HG02870 (cell line): ENCODE results near the gene BLZF1.
"Not testable (repeated sequence)": the region's sequence is repeated elsewhere in the genome, so short reads cannot be mapped to it uniquely, and the experiment has no call there.

Experiments
- ATAC-seq: cut with Tn5 transposase; IDR thresholded peaks from one replicate; pipeline ENCODE4 v1.9.1; 2021; ENCODE audit warnings: mild to moderate bottlenecking, moderate library complexity; ENCODE audit not compliant: unreplicated experiment

BLZF1 gene, protein sequence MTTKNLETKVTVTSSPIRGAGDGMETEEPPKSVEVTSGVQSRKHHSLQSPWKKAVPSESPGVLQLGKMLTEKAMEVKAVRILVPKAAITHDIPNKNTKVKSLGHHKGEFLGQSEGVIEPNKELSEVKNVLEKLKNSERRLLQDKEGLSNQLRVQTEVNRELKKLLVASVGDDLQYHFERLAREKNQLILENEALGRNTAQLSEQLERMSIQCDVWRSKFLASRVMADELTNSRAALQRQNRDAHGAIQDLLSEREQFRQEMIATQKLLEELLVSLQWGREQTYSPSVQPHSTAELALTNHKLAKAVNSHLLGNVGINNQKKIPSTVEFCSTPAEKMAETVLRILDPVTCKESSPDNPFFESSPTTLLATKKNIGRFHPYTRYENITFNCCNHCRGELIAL

DNA sequence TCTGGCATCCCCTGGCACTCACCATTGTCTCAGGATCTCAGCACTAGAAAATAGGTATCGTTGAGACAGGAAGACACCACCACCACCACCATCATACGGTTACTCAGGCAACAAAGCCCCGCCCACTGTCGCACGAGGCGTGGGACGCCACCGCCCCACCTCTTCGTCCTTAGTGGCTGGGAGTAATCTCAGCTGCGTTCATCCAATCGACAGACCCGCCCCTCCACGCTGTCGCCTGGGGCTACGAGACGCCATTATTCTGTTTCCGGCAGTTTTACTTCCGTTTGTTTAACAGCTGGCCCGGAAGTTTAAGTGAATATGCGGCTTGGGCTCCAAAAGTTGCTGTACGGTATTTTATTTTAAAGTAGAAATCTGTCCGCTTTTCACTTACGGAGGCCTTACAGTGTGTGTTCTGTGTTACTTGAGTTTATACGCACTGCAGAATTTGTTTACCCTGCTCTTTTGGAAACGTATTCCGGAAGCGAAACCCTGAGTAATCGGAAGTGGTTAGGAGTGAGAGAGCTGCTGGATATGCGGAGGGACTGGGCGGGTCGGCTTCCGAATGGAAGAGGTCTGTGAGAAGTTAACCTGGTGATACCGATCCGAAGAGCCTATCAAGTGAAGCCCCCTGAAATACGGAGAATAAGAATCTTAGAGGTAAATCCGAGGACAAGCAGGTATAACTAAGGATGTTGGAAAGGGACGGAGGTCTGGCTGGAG, at the start of gene BLZF1, which contains the start of gene NME7:
Gene BLZF1, plus strand, starts transcription at position 510 of the 720 bp plus-strand sequence. CDS start 1,328 bp downstream, outside the sequence.
Gene NME7, minus strand, starts transcription at position 112 of the 720 bp plus-strand sequence. Its CDS starts 87 bp downstream, at position 25.
- ATAC-seq: peak; percentile 96

DNA sequence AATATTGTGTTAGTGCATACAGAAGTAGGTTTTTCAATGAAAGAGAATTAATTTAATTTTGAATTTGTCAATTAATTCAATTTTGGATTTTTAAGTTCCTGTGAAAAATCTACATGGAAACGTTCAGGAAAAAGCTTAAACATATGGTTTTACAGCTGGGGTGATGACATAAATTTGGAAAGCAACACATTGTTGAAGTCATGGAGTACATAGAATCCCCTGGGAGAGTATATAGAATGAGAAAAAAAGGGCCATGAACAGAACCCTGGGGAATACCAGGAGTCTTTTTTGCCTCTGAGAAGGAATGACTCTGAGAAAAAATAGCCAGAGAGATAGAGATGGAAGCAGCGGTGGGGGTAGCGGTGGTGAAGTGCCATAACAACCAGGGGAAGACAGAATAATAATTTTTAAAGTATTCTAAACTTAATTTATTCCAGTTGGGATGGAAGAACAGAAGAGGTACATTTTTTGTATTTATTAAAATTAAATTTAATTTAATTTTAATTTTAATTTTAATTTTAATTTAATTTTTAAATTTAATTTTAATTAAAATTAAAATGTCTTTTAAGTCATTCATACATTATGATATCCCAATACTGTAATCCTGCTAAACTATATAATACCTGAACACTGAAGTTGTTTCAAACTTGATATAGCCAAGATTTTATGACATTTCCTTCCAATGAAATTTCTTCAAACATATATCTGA, 49.3 kb upstream of the BLZF1 start:
- no peak for ATAC-seq

DNA sequence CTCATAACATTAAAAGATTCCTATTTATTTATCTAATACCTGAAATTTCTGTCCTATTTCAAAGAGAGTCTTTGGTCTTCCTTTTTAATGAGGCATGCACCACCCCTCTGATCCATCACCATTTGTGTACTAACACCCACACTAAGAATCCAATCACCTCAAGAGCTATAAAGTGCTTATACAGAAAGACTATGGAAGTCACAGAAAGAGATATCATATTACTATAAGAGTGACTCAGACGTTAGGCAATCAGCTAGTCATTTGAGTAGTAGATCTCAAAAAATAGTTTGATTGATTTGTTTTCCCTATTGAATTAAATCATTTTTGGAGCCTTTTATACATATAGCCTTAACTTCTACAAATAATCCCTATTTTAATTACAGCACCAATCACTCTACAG, 46.5 kb upstream of the BLZF1 start:
- ATAC-seq: no peak

DNA sequence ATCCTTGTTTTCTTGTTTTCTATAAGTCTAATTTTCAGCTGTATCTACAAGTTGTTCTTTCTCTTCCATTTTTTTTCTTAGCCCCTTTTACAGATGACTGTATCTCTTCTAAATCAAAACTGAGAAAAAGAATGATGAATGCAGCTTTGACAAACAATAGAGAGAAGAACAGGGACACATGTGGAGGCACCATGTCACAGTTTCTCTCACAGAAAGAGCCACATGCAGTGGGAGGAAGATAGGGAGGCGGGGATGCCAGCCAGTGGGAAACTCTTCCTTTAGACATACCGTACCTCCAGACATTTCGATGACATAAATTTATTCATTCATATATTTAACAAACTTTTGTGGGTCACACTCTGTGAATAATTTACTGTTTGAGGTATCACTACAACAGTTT, 45.9 kb upstream of the BLZF1 start:
- ATAC-seq: no peak

DNA sequence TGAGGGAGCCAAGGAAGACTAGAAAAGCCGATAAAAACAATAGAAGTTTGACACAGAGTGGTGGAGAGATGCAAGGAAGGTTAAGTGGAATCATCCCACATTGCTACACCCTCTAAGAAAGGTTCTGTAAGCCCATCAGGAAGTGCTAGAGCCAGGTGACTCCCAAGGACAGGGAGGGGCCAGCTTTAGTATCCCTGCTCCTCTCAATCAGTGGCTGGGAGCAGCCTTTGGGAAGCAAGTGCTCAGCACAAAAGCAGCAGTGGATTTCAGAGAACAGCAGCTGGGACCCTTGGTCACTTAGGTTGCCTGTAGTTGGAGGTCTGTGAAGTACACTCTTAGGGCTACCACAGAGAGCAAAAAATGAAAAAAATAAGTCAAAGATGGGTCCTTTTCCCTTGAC, 42.9 kb upstream of the BLZF1 start:
- ATAC-seq: no peak

DNA sequence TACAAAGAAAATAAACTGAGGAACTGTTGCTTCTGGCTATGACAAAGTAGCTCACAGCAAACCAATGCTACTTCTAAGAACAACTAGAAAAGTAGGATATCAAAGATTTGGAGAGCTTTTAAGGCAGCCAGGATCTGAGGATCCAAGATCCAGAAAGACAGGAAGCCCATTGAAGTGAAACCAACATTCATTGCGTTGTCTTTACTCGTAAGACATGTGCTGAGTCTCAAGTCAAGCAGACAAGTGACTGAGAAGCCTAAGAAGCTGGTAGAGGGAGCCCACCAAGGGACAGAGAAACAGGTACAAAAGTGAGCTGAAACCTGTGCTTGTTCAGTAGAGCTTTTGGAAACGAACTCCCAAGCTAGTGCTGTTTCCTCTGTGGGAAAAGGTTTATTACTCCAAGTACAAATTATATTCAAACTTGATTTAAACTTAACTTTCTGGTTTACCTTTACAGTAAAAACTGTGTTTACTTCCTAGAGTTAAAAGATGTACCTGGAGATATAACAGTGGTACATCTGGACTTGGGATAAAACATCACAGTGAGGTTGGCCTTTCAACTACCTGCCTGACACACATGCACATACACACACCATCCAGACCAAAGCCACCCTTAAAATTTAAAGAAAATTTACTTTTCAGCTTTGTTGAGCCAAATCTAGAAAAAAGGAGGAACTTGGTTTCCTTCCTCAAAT, 41.6 kb upstream of the BLZF1 start:
- peak; percentile 21 for ATAC-seq

DNA sequence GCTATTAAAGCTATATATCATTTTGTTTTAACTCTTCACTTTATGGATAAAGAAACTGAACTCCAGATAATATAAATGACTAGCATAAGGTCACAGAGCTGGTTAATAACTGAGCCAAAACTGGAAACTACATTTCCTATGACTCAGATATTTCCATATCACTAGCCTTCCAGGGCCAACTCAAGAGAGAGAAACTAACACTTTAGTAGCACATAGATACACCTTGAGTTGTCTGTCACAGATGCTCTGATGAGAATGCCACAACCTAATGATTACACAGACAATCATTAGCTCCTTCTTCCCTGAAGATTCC, 41.1 kb upstream of the BLZF1 start:
- ATAC-seq: peak; percentile 82

DNA sequence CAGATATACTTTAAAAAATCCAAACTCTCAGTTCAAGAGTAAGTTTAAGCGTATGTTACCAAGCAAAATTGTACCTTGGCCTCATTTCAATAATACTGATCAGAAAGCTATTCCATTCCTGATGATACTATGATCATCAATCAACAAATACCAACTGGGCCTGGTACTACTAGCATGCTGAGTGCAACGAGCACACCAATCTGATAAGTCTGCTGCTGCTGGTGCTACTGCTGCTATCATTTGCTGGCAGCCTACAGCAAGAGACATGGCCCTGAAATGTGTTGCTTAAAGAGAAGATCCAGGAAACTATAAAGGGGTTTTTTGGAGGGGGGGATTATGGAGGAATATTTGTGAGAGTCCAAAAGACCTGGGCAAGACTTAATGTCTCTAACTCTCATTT, 40.1 kb upstream of the BLZF1 start:
- no peak for ATAC-seq

DNA sequence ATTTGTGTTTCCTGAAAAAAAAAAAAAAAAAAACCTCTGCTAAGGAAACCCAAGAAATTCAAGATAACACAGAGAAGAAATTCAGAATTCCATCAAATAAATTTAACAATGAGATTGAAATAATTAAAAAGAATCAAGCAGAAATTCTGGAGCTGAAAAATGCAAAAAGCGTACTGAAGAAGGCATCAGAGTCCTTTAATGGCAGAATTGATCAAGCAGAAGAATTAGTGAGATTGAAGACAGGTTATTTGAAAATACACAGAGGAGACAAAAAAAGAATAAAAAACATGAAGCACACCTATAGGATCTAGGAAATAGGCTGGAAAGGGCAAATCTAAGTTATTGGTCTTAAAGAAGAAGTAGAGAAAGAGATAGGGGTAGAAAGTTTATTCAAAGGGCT, 38.6 kb upstream of the BLZF1 start:
- no peak for ATAC-seq

DNA sequence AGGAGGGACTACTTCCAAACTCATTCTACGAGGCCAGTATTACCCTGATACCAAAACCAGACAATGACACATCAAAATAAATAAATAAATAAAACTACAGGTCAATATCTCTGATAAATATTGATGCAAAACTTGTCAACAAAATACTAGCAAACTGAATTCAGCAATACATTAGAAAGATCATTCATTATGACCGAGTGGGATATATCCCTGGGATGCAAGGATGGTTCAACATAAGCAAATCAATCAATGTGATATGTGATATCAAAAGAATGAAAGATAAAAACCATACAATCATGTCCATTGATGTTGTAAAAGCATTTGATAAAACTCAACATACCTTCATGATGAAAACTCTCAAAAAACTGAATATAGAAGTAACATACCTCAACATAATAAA, 37.1 kb upstream of the BLZF1 start:
- ATAC-seq: no peak

DNA sequence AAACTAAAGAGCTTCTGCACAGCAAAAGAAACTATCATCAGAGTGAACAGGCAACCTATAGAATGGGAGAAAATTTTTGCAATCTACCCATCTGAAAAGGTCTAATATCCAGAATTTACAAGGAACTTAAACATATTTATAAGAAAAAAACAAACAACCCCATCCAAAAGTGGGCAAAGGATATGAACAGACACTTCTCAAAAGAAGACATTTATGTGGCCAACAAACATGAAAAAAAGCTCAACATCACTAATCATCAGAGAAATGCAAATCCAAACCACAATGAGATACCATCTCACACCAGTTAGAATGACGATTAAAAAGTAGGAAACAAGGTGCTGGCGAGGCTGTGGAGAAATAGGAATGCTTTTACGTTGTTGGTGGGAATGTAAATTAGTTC, 33.3 kb upstream of the BLZF1 start:
- ATAC-seq: not testable (repeated sequence)

DNA sequence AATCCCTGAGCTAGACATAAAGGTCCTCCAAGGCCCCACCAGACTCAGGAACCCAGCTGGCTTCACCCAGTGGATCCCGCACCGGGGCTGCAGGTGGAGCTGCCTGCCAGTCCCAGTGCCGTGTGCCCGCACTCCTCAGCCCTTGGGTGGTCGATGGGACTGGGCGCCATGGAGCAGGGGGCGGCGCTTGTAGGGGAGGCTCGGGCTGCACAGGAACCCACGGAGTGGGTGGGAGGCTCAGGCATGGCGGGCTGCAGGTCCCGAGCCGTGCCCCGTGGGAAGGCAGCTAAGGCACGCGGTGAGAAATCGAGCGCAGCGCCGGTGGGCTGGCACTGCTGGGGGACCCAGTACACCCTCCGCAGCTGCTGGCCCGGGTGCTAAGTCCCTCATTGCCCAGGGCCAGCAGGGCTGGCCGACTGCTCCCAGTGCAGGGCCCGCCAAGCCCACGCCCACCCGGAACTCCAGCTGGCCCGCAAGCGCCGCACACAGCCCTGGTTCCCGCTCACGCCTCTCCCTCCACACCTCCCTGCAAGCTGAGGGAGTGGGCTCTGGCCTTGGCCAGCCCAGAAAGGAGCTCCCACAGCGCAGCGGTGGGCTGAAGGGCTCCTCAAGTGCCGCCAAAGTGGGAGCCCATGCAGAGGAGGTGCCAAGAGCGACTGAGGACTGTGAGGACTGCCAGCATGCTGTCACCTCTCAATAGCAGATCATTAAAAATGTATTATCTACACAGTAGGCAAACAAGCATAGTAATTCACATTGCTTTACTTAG, 30.9 kb upstream of the BLZF1 start:
- ATAC-seq: not testable (repeated sequence)

DNA sequence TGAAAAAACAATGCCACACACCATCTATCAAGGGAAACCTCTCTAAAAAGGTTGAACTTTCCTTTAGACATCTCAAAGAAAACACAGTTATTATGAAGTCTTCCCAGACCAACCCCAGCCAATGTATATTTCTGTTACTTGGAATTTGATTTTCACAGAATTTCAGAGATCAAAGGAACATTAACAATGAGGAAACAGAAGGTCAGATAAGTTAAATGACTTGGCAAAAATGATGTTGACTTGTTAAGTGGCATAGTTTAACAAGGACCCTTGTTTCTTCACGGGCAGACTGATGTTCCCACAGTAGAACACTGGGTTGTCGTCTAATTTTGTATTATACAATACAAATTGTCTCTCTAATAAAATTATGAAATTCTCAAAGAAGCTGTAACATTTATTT, 29.4 kb upstream of the BLZF1 start:
- no peak for ATAC-seq

DNA sequence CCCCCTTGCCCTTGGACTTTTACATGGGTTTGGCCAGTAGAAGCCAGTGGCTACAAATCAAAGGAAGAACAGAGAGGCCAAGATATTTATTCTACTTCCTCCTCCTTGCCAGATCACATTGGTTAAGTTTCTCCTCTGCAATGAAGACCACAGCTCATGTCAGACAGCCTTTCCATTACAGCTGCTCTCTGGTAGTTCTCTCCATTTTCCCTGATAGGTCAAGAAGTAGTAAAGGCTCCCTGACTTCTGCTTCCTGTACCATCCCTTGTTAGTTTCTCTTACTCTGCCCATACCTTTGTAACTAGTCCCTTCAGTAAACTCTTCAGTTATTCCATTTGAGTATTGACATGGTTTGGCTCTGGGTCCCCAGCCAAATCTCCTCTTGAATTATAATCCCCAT, 28.2 kb upstream of the BLZF1 start:
- ATAC-seq: no peak

DNA sequence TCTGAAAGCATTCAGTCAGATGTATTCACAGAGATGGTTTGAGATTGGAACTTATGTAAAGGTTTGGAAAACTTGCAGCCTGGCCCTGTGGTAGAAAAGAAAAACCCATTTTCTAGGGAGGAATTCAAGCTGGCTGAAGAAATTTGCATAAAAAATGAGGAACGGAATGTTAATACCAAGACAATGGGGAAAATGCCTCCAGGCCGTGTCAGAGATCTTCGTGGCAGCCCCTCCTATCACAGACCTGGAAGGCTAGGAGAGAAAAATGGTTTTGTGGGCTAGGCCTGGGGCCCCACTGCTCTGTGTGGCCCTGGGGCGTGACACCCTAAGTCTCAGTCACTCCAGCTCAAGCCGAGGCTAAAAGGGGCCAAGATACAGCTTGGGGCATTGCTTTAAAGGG, 27.1 kb upstream of the BLZF1 start:
- no peak for ATAC-seq

DNA sequence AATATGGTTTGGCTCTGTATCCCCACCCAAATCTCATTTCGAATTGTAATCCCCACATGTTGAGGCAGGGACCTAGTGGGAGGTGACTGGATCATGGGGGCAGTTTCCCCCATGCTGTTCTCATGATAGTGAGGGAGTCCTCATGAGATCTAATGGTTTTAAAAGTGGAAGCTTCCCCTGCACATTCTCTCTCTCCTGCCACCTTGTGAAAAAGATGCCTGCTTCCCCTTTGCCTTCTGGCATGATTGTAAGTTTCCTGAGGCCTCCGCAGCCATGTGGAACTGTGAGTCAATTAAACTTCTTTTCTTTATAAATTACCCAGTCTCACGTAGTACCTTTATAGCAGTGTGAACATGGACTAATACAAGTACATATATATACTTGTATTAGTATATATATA, 25.9 kb upstream of the BLZF1 start:
- not testable (repeated sequence) for ATAC-seq

DNA sequence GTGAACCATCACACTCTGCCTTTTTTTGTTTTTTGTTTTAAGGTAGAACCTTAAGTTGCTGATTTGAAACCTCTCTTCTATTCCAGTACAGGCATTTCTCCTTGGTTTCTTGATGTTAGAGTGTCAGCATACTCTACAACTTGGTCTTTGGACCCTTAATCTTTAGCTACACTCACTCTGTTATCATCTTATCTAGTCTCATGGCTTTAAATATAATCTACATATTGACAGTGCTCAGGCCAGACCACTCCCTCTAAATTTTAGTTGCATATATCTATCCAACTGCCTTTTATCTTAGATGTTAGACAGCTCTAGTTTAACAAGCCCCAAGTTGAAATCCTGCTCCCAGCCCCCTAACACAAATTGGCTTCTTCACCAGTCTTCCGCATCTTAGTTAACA, 22.5 kb upstream of the BLZF1 start:
- ATAC-seq: no peak

DNA sequence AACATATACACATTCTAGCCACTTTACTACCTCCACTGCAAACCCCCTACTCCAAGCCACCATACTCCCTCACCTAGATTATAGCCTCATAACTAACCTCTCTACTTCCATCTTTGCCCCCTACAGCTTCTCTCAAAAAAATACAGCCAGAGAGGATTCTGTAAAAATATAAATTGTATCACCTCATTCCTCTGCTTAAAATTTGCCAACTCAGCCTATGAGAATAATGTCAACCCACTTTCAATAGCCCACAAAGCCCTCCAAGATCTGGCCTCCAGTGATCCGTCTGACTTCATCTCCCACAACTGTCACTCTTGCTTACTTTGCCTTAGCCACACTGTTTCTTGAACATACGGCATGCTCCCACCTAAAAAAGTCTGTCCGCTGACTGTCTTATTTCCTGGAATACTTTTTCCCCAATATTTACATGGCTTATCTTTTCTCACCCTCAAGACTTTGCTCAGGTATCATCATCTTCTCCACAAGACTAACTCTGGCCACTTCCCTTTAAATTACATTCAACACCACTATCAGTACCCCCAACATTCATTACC, 21.9 kb upstream of the BLZF1 start:
- ATAC-seq: no peak

DNA sequence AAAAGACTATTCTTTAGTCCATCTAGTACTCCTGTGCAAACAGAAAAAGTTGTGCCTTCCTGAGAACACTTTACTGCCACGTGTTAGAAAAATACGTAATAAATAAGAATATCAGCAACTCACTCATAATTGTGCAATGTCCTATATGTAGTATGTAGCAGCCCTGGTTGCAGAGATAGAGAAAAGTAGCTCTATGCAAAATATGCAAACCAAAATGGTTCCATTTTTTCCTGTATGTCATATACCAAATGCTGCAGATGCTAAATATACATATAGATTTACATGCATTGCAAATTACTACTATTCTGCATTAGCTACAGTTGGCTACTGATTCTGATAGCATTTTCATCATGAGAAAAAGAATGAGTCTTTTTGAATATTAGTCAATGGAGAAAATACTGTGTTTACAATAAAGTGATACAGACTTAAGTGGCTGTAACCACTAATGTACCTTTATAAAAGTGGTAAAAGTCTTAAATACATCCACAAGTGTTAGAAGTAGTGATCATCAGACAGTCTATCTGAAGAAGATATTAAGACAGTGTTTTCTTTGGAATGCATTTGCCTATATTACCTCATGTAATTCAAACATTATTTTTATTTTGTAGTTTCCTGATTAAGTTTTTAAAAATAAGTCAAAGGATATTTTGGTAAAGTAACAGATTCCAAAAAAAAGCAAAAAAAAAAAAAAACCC, 20.2 kb upstream of the BLZF1 start:
- ATAC-seq: no peak
